HG03066 (cell line): Measurements from ENCODE around the gene MLH3.

Experiments used
- ATAC-seq: cut with Tn5 transposase; IDR thresholded peaks from one replicate; pipeline ENCODE4 v1.9.1; 2021; ENCODE audit warnings: low read depth; ENCODE audit not compliant: unreplicated experiment

Gene MLH3

DNA sequence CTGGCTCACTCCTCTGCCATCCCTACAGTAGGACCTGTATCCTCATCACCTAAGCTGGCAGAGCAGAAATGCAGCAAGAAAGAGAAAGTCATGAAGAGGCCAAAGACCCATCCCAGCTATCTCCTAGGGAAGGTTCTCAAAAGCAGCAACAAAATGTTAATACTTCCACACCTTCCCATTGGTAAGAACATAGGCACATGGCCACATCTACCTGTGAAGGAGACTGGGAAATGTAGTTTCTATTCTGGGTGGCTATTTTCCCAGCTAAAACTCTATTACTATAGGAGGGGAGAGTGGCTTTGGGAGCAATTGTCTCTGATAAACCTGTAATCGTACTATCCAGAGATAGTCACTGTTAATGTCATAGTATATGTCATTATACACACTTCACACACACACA lies 62.3 kb downstream of the MLH3 start:
- ATAC-seq = no peak

DNA sequence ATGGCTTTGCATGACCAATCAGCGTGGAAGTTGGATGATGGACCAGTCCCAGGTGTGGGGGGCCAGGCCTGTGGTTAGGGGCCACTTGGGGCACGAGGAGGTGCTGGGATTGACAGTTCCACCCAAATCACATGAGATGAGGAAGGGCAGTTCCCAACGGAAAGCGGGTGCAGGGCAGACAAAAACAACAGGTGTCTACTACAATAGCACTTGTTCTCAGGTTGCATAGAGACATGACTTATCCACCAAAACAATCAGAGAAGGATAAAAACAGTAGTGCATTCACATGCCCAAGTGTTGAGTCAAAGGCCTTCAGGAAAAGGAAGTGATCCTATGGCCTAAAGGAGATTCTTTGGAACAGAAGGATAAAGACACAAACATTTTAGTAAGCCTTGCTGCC lies 63.1 kb downstream of the MLH3 start:
- no peak for ATAC-seq

DNA sequence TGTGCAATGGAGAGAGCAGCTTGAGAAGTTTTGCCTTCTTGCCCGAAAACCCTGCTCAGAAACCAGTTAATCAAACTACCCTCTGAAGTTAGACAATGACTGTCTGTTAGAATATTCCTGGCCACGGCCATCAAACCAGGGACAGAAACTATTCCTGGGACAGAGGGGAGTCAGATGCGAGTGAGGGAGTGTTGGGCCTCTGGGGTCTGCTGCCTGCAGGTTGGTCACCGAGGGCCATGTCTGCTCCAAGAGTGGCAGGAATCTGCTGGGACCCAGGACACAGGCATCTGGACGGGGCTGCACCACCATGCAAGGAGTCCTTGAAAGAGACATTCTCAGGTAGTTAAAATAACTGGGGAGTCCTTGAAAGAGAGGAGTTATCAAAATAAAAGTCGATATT lies 65.5 kb downstream of the MLH3 start:
- ATAC-seq = no peak

DNA sequence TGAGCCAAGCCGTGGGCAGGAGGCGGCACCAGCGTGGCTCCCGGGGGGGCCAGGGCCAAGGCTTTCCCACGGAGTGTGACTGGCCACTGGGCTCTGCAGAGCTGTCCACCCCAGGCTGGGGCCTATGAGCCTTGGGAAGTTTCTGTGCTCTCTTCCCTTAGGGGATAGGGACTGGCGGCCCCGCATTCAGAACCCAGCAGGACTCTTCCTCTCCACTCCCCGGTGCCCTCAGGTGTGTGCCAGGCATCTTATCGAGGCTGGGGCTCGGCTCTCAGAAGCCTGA lies 66.3 kb downstream of the MLH3 start:
- no peak for ATAC-seq

- no peak for ATAC-seq
Measured at GRCh38 chr14:74984236-74985027, 66.8 kb downstream of the MLH3 start.

GRCh38 chr14:74983343-74983742 lies 67.9 kb downstream of the MLH3 start:
- ATAC-seq = no peak

- ATAC-seq = no peak
Measured at GRCh38 chr14:74982661-74983060, 68.6 kb downstream of the MLH3 start.

- ATAC-seq = no peak
Measured at GRCh38 chr14:74981833-74982232, 69.4 kb downstream of the MLH3 start.

GRCh38 chr14:74981462-74981782 lies 69.8 kb downstream of the MLH3 start:
- ATAC-seq = no peak

DNA sequence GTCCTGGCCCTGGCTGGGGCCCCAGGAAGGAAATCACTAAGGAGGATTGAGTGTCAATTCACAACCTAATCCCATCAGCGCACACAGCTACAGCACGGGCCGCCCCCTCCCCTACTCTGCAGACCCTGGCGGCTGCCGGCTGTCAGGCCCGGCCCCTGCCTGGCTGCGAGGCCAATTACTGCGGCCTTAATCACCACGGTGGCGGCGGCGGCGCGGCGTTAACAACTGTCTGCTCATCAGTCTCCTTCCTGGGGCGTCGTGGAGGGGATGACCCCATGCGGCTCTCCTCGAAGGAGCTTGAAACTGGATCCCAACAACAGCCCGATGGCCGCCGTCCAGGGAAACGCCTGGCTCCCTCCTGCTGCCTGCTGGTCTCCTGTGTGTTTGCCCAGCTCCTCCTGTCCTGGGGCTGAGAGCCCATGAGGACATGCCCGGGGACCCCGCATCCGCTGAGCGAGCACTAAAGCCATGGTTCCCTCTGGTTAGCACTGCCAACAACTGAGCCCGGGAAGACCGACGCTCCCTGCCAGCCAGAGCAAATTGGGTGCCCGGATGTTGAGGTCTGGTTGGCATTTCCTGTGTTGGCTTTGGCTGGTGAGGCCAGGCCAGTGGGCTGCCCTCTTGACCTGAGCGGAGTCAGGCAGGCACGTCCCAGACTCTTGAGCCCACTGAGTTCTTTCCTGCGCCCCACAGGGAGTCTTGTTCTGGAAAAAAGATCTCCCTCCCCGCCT lies 70.4 kb downstream of the MLH3 start:
- ATAC-seq = no peak

DNA sequence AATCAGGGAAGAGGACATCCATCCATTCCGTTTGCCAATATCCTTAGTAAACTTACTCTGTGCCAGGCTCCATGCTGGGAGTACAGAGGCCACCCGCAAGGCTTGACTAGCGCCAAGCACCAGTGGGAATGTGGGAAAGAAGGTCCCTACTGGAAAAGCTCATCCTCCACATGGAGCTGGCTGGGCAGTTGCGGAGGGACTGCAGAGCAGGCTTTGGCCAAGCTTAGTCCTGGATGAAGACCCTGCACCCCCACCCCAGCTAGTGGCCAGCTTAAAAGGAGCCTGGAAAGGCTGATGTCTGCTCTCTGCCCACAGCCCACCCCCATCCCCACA lies 70.9 kb downstream of the MLH3 start:
- no peak for ATAC-seq

DNA sequence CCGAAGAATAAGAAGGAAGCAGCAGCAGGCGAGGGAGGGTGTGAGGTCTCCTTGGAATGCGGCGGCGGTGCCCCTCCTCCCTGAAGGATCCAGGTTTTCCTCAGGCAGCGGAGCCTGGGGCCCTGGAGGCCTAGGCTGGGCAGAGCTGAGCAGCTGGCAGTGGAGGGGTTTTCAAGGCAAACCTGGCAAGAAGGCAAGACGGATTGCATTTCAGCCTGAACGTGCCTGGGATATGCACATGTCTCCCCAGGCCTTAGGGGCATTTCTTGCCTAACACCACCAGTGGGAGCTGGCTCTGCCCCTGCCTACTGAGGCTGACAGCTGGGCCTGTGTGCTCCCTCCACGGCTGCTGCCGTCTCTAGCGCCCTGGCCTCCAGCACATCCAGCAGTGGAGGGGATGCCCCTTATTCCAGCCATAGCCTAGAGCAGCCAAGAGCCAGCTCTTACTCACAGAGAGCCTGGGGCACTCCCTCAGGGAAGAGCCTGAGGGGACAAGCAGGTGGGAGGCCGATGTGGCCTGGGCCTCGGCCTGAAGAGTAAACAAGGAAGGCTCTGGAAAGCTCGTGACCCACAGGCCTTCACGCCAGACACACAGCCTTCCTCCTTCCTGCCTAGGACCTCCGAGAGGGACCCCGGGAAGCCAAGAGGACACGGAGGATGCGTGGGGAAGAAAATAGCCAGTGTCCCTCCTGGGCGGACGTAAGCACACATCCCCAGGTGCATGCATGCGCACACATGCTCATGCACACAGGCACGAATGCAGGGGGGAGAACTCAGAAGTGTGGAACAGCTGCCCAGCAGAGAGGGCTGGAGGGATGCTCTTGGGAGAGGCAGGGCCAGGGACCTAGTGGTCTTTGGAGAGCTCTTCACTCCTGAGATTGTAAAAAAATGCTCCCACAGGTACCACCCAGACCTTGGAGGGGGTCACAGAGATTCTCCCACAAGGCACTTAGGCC lies 71.5 kb downstream of the MLH3 start:
- no peak for ATAC-seq

DNA sequence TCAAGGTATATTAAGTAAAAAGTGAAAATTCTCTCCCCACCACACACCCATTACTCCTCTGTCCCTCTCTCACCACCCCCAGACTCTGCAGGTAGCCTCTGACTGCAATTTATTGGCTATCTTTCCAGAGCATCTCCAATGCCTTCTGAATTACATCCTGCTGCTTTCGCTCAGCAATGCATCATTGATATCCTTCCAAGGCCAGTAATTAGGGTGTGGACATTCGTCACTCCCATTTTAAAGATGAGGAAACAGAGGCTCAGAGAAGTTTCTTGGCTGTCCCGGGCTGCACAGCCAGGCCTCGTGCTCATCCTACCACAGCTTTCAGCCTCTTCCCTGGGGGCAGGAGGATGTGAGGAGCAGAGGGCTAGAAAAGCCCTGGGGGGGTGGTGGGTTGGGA lies 72.2 kb downstream of the MLH3 start:
- no peak for ATAC-seq

GRCh38 chr14:74978416-74978947 lies 72.8 kb downstream of the MLH3 start:
- no peak for ATAC-seq

DNA sequence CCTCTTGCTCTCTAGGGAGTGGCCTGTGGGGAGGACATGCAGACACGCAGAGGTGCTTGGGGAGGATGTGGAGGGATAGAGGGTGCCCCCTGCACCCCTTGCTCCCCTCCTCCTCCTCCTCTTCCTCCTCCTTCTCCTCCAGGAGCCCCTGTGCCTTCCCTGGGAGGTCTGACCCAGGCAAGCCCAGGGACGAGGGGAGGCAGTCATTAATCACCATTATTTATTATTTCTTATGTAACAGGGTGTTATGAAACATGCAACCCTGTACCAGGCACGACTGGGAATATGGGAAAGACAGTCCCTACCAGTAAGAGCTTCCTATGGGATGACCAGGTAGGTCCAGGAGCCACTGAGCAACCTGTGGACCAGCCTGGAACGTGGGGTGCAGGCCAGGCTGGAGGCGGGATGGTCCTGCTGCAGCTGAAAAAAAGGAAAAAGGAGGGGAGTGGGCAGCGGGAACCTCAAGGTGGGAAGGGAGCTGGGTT lies 73.3 kb downstream of the MLH3 start:
- ATAC-seq = no peak

DNA sequence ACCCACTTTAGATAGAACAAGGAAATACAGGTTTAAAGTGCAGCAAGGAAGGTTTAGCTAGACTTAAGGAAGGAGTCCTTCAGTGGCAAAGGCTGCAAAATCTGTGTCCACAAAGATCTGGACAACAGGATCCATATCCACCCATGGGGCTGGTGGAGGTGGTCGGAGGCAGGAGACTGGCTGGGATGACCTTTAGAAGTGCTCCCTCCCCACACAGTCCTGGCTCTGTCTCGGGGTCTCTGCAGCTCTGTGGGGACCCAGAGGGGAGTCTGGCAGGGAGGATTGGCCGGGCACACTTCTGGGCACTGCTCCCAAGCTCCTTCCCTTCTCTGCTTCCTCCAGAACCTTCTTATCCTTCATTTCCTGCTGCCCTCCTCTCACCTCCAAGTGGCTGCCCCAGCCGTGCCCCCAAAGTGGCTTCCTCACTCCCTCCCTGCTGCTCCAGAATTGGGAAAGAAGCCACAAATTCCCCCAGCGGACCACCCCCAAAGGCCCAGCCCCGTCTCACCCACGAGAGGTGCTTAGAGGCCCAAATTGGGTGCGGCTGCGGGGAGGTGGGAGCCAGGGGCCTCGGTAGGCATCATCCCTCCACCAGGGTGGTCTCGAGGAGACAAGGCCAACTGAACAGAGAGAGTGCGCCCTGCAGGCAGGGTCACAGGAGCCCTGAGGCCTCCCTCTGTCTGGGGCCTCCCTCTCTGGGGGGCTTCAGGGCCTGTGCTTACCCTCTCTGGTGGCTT lies 73.9 kb downstream of the MLH3 start:
- ATAC-seq = no peak

DNA sequence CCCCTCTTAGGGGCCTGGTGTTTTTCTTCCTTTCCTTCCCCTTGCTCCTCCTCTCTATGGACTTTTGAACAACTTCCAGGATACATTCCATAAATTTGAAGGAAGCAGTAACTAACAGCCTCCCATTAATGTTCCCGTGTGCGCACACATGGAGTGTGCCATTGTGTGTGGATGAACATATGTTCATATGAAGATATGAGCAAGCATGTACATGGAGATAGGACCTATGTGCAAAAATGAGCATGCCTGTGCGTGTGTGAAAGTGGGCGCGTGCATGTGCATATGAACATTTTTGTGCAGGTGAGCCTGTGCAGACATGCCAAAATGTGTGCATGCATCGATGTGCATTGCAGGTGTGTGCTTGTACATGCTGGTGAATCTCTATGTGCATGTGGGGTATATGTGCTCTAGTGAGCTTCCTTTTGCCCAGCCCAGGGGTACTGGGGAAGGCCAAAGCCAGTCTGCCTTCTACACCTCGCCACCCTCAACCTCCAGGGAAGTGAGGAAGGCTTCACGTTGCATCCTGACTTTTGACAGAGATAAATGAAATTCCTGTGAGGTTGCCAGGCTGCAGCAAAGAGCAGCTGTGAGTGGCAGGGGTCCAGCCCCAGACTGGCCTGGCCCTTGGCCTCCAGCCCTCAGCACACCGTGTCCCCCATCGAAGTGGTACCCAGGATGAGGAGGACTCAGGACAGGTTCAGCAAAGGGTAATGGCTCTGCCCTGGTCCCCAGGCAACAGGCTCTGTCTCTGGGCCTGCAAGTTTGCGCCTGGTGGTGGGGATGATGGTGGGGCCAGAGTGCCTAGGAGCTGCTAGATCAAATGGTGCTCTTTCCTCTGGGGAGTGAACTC lies 74.8 kb downstream of the MLH3 start:
- no peak for ATAC-seq

DNA sequence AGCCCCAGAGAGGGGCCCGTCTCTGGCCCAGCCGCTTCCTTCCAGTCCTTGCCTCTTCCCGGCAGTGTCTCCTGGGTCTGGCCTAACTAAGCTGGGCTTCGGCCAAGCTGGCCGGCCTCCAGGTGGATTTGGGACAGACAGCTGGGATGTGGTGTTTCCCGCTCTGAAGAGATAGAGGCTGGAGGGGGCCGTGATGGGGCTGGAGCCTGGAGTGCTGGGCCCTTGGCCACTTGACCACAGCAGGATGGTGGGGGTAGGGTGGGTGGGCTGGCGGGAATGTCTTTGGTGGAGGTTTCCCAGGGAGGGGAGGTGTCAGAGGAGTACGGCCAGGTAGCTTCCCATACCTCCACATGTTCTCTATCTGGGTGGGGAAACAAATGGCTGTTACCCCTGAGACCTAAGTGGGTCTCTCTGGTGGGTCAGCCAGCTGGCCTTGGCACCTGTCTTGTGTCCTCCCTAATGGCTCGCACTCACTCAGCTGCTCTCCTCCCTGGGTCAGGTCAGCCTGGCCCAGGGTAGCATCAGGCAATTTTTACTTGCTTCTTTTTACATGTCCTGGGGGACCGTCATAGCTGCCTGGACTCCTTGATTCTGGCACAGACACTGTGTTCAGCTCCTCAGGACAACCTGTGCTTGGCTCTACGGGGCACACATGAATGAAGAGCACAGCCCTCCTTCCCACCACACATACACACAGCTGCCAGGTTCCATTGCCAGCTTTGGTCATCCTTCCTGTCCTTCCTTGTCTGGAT lies 76.0 kb downstream of the MLH3 start:
- no peak for ATAC-seq
